Peyer's patch (tissue), 4 donors: Measurements from ENCODE around the gene OR5H1. TPM values are rescaled to one million over a fixed set of nuclear protein-coding genes. Genes with fewer than 3 reads are reported as not detected.
"Not testable (repeated sequence)": the region's sequence is repeated elsewhere in the genome, so short reads cannot be mapped to it uniquely, and the experiment has no call there.

Experiments
- DNase-seq, 3 donors: peaks; one replicate each; pipeline ENCODE4 v3.0.0-alpha.2; 2017 to 2019
- H3K27ac ChIP-seq, 4 donors: fragments of 200-600 bp; sonication (generic); one replicate each; pipeline ENCODE4 v1.5.1; 2016 to 2019
- H3K27me3 ChIP-seq, 2 donors: fragments of 200-600 bp; sonication (generic); one replicate each; pipeline ENCODE4 v1.5.1; 2019
- H3K36me3 ChIP-seq, 3 donors: fragments of 200-600 bp; sonication (generic); one replicate each; pipeline ENCODE4 v1.5.1; 2016 to 2019
- H3K4me1 ChIP-seq, 4 donors: fragments of 200-600 bp; sonication (generic); one replicate each; pipeline ENCODE4 v1.5.1; 2016 to 2019
- H3K4me3 ChIP-seq, 4 donors: fragments of 200-600 bp; sonication (generic); 1 replicate in 3 of 4; 2 replicates in 1 of 4; pipeline ENCODE4 v1.5.1; 2016 to 2019; ENCODE audit warnings: mild to moderate bottlenecking in 1 of 4
- H3K9me3 ChIP-seq, 4 donors: fragments of 200-600 bp; sonication (generic); one replicate each; pipeline ENCODE4 v1.5.1; 2016 to 2019; ENCODE audit warnings: mild to moderate bottlenecking in 1 of 4
- POLR2A ChIP-seq, 2 donors: fragments of 450-650 bp; IDR thresholded peaks; one replicate each; pipeline ENCODE4 v1.5.1; 2017; ENCODE audit warnings: antibody characterized with exemption in 2 of 2, mild to moderate bottlenecking in 2 of 2, moderate library complexity in 2 of 2
- total RNA-seq, 4 donors: library from RNA; depleted of rRNA; stranded (reverse); fragments of >200 nt; gene quantifications; one replicate each; pipeline ENCODE4 v1.1.0, GENCODE V29; 2016
- TF ChIP-seq, protein P1 (sequence below), 6 experiments: fragments of 450-650 bp in 4 of 6; fragments of 200-600 bp in 2 of 6; sonication (generic) in 1 of 6; IDR thresholded peaks; one replicate each; pipeline ENCODE4 v1.5.1; 2017 to 2019; ENCODE audit warnings: antibody characterized with exemption in 6 of 6, mild to moderate bottlenecking in 3 of 6, moderate library complexity in 1 of 6

The OR5H1 gene
- total RNA-seq, 4 donors from 2014 or later: not detected

DNA sequence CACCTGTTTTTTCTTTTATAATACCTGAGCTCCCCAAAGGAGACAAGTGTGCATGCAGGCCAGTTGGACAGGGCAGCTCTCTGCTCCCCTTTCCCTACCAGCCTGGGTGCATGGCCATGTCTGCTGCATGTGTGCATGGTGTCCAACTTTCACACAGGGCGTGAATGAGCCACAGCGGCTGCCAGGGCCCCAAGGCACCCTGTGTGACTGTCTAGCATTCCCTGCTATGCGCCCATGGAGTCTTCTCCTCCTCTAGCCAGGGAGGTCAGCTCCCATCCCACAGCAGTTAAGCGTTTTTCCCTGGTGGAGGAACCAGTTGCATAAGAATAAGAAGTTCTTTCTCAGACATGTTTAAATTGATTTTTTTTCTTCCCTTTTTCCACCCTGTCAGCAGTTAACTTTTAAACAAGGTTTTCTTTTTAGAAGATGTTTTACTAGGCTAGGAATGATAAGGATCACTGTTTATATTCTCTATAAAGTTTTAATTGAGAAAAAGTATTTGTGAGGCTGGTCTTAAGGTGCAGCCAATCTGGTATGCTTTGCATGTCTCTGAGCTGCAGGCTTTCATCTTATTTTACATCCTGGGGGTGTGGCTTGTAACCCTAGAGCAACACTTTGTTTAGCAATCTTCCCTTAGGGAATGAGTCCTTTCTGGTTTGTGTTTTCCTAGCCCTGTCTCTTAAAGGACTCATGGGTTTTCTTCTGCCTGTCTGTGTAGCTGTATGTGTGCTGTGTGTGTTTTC, 20.5 kb upstream of the OR5H1 start:
- H3K9me3 ChIP-seq: no peaks in the 10 kb centered on the region
- H3K4me3 ChIP-seq: no peak overlapping the region
- H3K36me3 ChIP-seq: no peaks in the 10 kb centered on the region
- no peak for DNase-seq
- no peaks in the 10 kb centered on the region for H3K27me3 ChIP-seq
- H3K4me1 ChIP-seq: no peaks in the 10 kb centered on the region
- TF ChIP-seq, protein P1, sequence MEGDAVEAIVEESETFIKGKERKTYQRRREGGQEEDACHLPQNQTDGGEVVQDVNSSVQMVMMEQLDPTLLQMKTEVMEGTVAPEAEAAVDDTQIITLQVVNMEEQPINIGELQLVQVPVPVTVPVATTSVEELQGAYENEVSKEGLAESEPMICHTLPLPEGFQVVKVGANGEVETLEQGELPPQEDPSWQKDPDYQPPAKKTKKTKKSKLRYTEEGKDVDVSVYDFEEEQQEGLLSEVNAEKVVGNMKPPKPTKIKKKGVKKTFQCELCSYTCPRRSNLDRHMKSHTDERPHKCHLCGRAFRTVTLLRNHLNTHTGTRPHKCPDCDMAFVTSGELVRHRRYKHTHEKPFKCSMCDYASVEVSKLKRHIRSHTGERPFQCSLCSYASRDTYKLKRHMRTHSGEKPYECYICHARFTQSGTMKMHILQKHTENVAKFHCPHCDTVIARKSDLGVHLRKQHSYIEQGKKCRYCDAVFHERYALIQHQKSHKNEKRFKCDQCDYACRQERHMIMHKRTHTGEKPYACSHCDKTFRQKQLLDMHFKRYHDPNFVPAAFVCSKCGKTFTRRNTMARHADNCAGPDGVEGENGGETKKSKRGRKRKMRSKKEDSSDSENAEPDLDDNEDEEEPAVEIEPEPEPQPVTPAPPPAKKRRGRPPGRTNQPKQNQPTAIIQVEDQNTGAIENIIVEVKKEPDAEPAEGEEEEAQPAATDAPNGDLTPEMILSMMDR (IDR thresholded peaks at IDR 0.05): no peak
- TF ChIP-seq POLR2A (IDR thresholded peaks at IDR 0.05): no peak
- no peak overlapping the region for H3K27ac ChIP-seq

DNA sequence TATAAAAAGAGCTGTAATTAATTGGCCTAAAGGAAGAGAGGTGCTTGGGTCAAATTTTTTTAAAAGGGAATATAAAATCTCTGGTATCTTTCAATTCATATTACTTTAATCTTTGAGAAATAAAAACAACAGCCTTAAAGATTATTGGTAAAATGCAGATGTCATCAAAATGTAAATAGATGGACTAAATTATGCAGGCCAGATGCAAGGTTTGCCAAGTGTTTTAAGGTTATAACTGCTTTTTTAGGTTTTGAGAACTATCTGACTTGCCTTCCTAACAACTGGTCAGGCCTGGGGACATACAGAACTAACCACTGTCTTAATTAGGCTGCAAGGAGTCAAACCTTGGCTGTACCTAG, 20.0 kb upstream of the OR5H1 start:
- Histone ChIP-seq H3K27me3 (no peaks in the 10 kb centered on the region), H3K27ac (no peak overlapping the region), H3K9me3 (no peaks in the 10 kb centered on the region), H3K4me1 (no peaks in the 10 kb centered on the region), H3K4me3 (no peak overlapping the region), H3K36me3 (no peaks in the 10 kb centered on the region)
- TF ChIP-seq, protein P1 (IDR thresholded peaks at IDR 0.05): no peak
- no peak for TF ChIP-seq POLR2A (IDR thresholded peaks at IDR 0.05)
- DNase-seq: no peak

DNA sequence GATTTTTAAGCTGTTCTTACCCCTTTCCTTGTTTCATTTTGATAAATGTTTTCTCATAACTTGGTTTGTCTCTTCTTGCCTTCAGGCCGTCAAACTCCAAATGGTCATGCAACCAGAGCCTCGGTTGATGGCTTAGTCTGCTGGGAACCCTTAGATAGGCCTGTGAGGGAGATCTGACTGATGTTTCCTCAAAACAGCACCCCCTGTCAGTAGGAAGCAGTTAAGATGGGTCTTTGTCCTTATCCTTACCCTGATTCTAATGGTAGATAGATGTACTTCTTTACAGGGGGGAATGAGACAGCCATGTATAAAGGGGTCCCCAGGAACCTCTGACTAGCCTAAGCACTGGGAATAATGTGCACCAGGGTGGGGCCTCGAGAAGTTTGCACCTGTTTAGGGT, 16.3 kb upstream of the OR5H1 start:
- TF ChIP-seq, protein P1 (IDR thresholded peaks at IDR 0.05): no peak
- no peak for TF ChIP-seq POLR2A (IDR thresholded peaks at IDR 0.05)
- H3K4me1 ChIP-seq: no peaks in the 10 kb centered on the region
- DNase-seq: no peak
- no peaks in the 10 kb centered on the region for H3K9me3 ChIP-seq
- no peak overlapping the region for H3K4me3 ChIP-seq
- H3K27ac ChIP-seq: no peak overlapping the region
- no peaks in the 10 kb centered on the region for H3K27me3 ChIP-seq
- H3K36me3 ChIP-seq: no peaks in the 10 kb centered on the region

DNA sequence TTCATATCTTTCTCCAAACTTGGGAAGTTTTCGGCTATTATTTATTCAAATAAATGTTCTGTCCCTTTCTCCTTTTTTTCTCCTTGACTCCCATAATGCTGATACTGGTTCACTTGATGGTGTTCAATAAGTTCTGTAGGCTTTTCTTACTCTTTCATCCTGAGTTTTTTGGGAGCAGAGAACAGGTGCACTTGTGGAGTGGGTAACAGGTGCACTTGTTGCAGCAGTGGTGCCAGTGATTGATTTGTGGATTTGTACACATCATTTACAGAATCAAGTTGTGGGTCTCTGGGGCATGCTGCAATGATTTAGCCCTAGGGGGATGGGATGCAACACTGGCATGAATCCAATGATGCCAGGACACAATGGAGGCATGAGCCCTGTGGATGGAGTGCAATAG, 14.8 kb upstream of the OR5H1 start:
- TF ChIP-seq, protein P1 (IDR thresholded peaks at IDR 0.05): no peak
- TF ChIP-seq POLR2A (IDR thresholded peaks at IDR 0.05): no peak
- Histone ChIP-seq H3K4me3 (no peak overlapping the region), H3K4me1 (no peaks in the 10 kb centered on the region), H3K36me3 (no peaks in the 10 kb centered on the region), H3K27me3 (no peaks in the 10 kb centered on the region), H3K27ac (no peak overlapping the region), H3K9me3 (no peaks in the 10 kb centered on the region)
- no peak for DNase-seq

DNA sequence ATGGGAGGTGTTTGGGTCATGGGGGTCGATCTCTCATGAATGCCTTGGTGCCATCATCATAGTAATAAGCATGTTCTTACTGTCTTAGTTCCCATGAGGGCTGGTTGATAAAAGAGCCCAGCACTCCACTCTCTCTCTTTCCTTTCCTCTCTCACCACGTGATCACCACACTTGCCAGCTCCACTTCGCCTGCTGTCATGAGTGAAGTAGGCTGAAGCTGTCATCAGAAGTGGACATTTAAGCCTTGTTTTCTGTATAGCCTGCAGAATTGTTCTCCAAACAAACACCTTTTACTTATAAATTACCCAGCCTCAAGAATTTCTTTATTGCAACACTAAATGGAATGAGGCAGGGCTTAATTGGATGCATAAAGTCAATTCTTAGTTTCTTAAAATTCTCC, 6.1 kb downstream of the OR5H1 start:
- no peak for DNase-seq
- no peaks in the 10 kb centered on the region for H3K27me3 ChIP-seq
- no peaks in the 10 kb centered on the region for H3K36me3 ChIP-seq
- H3K27ac ChIP-seq: no peak overlapping the region
- TF ChIP-seq, protein P1 (IDR thresholded peaks at IDR 0.05): no peak
- TF ChIP-seq POLR2A (IDR thresholded peaks at IDR 0.05): no peak
- H3K9me3 ChIP-seq: no peaks in the 10 kb centered on the region
- no peaks in the 10 kb centered on the region for H3K4me1 ChIP-seq
- no peak overlapping the region for H3K4me3 ChIP-seq

DNA sequence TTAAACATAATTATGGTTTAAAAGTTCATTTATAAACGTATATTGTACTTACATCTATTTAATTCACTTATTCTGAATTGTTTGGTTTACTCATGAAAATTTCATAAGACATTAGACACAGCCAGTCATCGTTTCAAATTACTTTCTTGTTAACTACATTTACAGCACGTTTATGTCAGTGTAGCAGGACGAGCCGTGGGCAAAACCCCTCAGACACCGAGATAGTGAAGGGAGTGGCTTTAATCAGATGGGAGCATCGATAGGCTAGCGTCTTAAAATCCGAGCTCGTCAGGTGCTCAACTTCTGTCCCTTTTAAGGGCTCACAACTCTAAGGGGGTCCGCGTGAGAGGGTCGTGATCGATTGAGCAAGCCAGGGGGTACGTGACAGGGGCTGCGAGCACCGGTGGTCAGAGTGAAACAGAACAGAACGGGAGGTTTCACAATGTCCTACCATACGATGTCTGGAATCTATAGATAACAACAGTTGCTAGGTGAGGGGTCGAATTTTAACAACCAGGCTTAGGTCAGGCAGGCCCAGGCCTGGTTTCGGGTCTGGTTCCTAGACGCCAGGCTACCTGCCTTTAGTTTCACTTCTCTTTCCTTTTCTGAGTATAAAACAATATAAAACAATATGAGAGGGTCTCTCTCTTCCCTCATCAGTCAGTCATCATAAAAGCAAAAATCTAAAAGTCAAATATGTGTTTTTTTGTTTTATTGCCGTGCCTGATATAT, 7.5 kb downstream of the OR5H1 start:
- H3K4me3 ChIP-seq, H3K27ac ChIP-seq, H3K27me3 ChIP-seq, H3K9me3 ChIP-seq, H3K36me3 ChIP-seq, DNase-seq, H3K4me1 ChIP-seq: not testable (repeated sequence)
